PC-3 (cell line): ENCODE data around the gene WAS.

Experiments
- CTCF ChIP-seq: fragments of 300-600 bp; sonication (generic); conservative IDR thresholded peaks from 2 replicates; pipeline ENCODE4 v1.5.1; 2017; ENCODE audit warnings: antibody characterized with exemption, low read depth, mild to moderate bottlenecking, low read length
- EZH2 ChIP-seq: fragments of 300-600 bp; sonication (generic); IDR thresholded peaks from one replicate; pipeline ENCODE4 v1.6.1; 2017; ENCODE audit warnings: antibody characterized with exemption, mild to moderate bottlenecking, low read length; ENCODE audit not compliant: unreplicated experiment
- EZH2phosphoT487 ChIP-seq: fragments of 300-600 bp; sonication (generic); IDR thresholded peaks from 2 replicates; pipeline ENCODE4 v1.6.1; 2018; ENCODE audit warnings: mild to moderate bottlenecking, antibody characterized with exemption, low read length, borderline replicate concordance

- no peak for TF ChIP-seq CTCF
- TF ChIP-seq EZH2: no peak
- no peak for TF ChIP-seq EZH2phosphoT487
These were observed 1.9 kb upstream of the WAS start for GRCh38 chrX:48681539-48682183.
